Measurements from ENCODE around the gene TUBD1.
A peak's percentile ranks its signal among the peaks of the same experiment; 100 is the strongest.

Gene TUBD1

GRCh38 chr17:59914274-59914854, 21.6 kb upstream of the TUBD1 start:
- Histone ChIP-seq H3K9me3 (ENCODE audit: insufficient read depth, low read length) (no peaks in the 10 kb centered on the region), H3K4me1 (ENCODE audit: insufficient read depth, insufficient read length) (no peaks in the 10 kb centered on the region), H3K4me3 (ENCODE audit: insufficient read length, low read depth) (no peak overlapping the region), H3K27me3 (ENCODE audit: insufficient read depth, insufficient read length) (no peaks in the 10 kb centered on the region), H3K36me3 (ENCODE audit: insufficient read depth, insufficient read length, low read length) (peaks cover 59% of the 10 kb centered on the region), H3K9ac (ENCODE audit: insufficient read length, low read depth) (no peak overlapping the region)
- TF ChIP-seq SUZ12 (IDR thresholded peaks at IDR 0.05; ENCODE audit: extremely low read depth, insufficient read depth, insufficient read length) (no peak), ZNF274 (IDR thresholded peaks at IDR 0.05; ENCODE audit: low read depth, low read length) (no peak), YY1 (IDR thresholded peaks at IDR 0.05; ENCODE audit: insufficient read depth, insufficient read length) (no peak)
- DNase-seq (ENCODE audit: low read depth, low spot score), result peak; percentile 6

GRCh38 chr17:59907467-59907866, 14.7 kb upstream of the TUBD1 start:
- Histone ChIP-seq H3K27me3 (ENCODE audit: insufficient read depth, insufficient read length) (no peaks in the 10 kb centered on the region), H3K9ac (ENCODE audit: insufficient read length, low read depth) (no peak overlapping the region), H3K36me3 (ENCODE audit: insufficient read depth, insufficient read length, low read length) (peaks cover 10% of the 10 kb centered on the region), H3K9me3 (ENCODE audit: insufficient read depth, low read length) (no peaks in the 10 kb centered on the region), H3K4me1 (ENCODE audit: insufficient read depth, insufficient read length) (no peaks in the 10 kb centered on the region), H3K4me3 (ENCODE audit: insufficient read length, low read depth) (no peak overlapping the region)
- TF ChIP-seq YY1 (IDR thresholded peaks at IDR 0.05; ENCODE audit: insufficient read depth, insufficient read length) (no peak), SUZ12 (IDR thresholded peaks at IDR 0.05; ENCODE audit: extremely low read depth, insufficient read depth, insufficient read length) (no peak), ZNF274 (IDR thresholded peaks at IDR 0.05; ENCODE audit: low read depth, low read length) (no peak)
- no peak for DNase-seq (ENCODE audit: low read depth, low spot score)

- TF ChIP-seq ZNF274 (IDR thresholded peaks at IDR 0.05; ENCODE audit: low read depth, low read length) (no peak), YY1 (IDR thresholded peaks at IDR 0.05; ENCODE audit: insufficient read depth, insufficient read length) (no peak), SUZ12 (IDR thresholded peaks at IDR 0.05; ENCODE audit: extremely low read depth, insufficient read depth, insufficient read length) (no peak)
- H3K36me3 ChIP-seq (ENCODE audit: insufficient read depth, insufficient read length, low read length), result peaks cover 2% of the 10 kb centered on the region
Observed at GRCh38 chr17:59903455-59903854, 10.7 kb upstream of the TUBD1 start.

GRCh38 chr17:59901604-59902003, 8.9 kb upstream of the TUBD1 start:
- H3K4me1 ChIP-seq (ENCODE audit: insufficient read depth, insufficient read length), result no peaks in the 10 kb centered on the region
- no peak for DNase-seq (ENCODE audit: low read depth, low spot score)
- H3K9me3 ChIP-seq (ENCODE audit: insufficient read depth, low read length), result no peaks in the 10 kb centered on the region
- no peak overlapping the region for H3K9ac ChIP-seq (ENCODE audit: insufficient read length, low read depth)
- peaks cover 2% of the 10 kb centered on the region for H3K36me3 ChIP-seq (ENCODE audit: insufficient read depth, insufficient read length, low read length)
- H3K27me3 ChIP-seq (ENCODE audit: insufficient read depth, insufficient read length), result no peaks in the 10 kb centered on the region
- no peak for TF ChIP-seq YY1 (IDR thresholded peaks at IDR 0.05; ENCODE audit: insufficient read depth, insufficient read length)
- TF ChIP-seq ZNF274 (IDR thresholded peaks at IDR 0.05; ENCODE audit: low read depth, low read length), result no peak
- no peak for TF ChIP-seq SUZ12 (IDR thresholded peaks at IDR 0.05; ENCODE audit: extremely low read depth, insufficient read depth, insufficient read length)
- H3K4me3 ChIP-seq (ENCODE audit: insufficient read length, low read depth), result no peak overlapping the region

More at GRCh38 chr17:59903455-59903854, 10.7 kb upstream of the TUBD1 start:
- no peak for DNase-seq (ENCODE audit: low read depth, low spot score)
- no peak overlapping the region for H3K9ac ChIP-seq (ENCODE audit: insufficient read length, low read depth)
- H3K4me3 ChIP-seq (ENCODE audit: insufficient read length, low read depth), result no peak overlapping the region
- H3K27me3 ChIP-seq (ENCODE audit: insufficient read depth, insufficient read length), result no peaks in the 10 kb centered on the region
- no peaks in the 10 kb centered on the region for H3K9me3 ChIP-seq (ENCODE audit: insufficient read depth, low read length)
- no peaks in the 10 kb centered on the region for H3K4me1 ChIP-seq (ENCODE audit: insufficient read depth, insufficient read length)

- no peak for TF ChIP-seq YY1 (IDR thresholded peaks at IDR 0.05; ENCODE audit: insufficient read depth, insufficient read length)
- TF ChIP-seq SUZ12 (IDR thresholded peaks at IDR 0.05; ENCODE audit: extremely low read depth, insufficient read depth, insufficient read length), result no peak
- TF ChIP-seq ZNF274 (IDR thresholded peaks at IDR 0.05; ENCODE audit: low read depth, low read length), result no peak
- H3K4me1 ChIP-seq (ENCODE audit: insufficient read depth, insufficient read length), result no peaks in the 10 kb centered on the region
- H3K9me3 ChIP-seq (ENCODE audit: insufficient read depth, low read length), result no peaks in the 10 kb centered on the region
- no peaks in the 10 kb centered on the region for H3K27me3 ChIP-seq (ENCODE audit: insufficient read depth, insufficient read length)
- no peak overlapping the region for H3K9ac ChIP-seq (ENCODE audit: insufficient read length, low read depth)
- peaks cover 4% of the 10 kb centered on the region for H3K36me3 ChIP-seq (ENCODE audit: insufficient read depth, insufficient read length, low read length)
- H3K4me3 ChIP-seq (ENCODE audit: insufficient read length, low read depth), result no peak overlapping the region
- DNase-seq (ENCODE audit: low read depth, low spot score), result no peak
Observed at GRCh38 chr17:59899099-59899498, 6.4 kb upstream of the TUBD1 start.

GRCh38 chr17:59897090-59897489, 4.3 kb upstream of the TUBD1 start:
- peaks cover 4% of the 10 kb centered on the region for H3K36me3 ChIP-seq (ENCODE audit: insufficient read depth, insufficient read length, low read length)
- no peaks in the 10 kb centered on the region for H3K4me1 ChIP-seq (ENCODE audit: insufficient read depth, insufficient read length)
- no peaks in the 10 kb centered on the region for H3K9me3 ChIP-seq (ENCODE audit: insufficient read depth, low read length)
- H3K9ac ChIP-seq (ENCODE audit: insufficient read length, low read depth), result no peak overlapping the region
- no peak for TF ChIP-seq ZNF274 (IDR thresholded peaks at IDR 0.05; ENCODE audit: low read depth, low read length)
- no peak for TF ChIP-seq YY1 (IDR thresholded peaks at IDR 0.05; ENCODE audit: insufficient read depth, insufficient read length)
- TF ChIP-seq SUZ12 (IDR thresholded peaks at IDR 0.05; ENCODE audit: extremely low read depth, insufficient read depth, insufficient read length), result no peak
- no peak for DNase-seq (ENCODE audit: low read depth, low spot score)
- H3K27me3 ChIP-seq (ENCODE audit: insufficient read depth, insufficient read length), result no peaks in the 10 kb centered on the region
- no peak overlapping the region for H3K4me3 ChIP-seq (ENCODE audit: insufficient read length, low read depth)

GRCh38 chr17:59893676-59894100, 945 bp upstream of the TUBD1 start:
- peak; percentile 13 for DNase-seq (ENCODE audit: low read depth, low spot score)
- no peaks in the 10 kb centered on the region for H3K27me3 ChIP-seq (ENCODE audit: insufficient read depth, insufficient read length)
- H3K9ac ChIP-seq (ENCODE audit: insufficient read length, low read depth), result peak overlapping the region; percentile 93
- H3K4me1 ChIP-seq (ENCODE audit: insufficient read depth, insufficient read length), result no peaks in the 10 kb centered on the region
- H3K36me3 ChIP-seq (ENCODE audit: insufficient read depth, insufficient read length, low read length), result peaks cover 18% of the 10 kb centered on the region
- peak overlapping the region; percentile 78 for H3K4me3 ChIP-seq (ENCODE audit: insufficient read length, low read depth)
- TF ChIP-seq ZNF274 (IDR thresholded peaks at IDR 0.05; ENCODE audit: low read depth, low read length), result no peak
- no peak for TF ChIP-seq YY1 (IDR thresholded peaks at IDR 0.05; ENCODE audit: insufficient read depth, insufficient read length)
- no peak for TF ChIP-seq SUZ12 (IDR thresholded peaks at IDR 0.05; ENCODE audit: extremely low read depth, insufficient read depth, insufficient read length)
- H3K9me3 ChIP-seq (ENCODE audit: insufficient read depth, low read length), result no peaks in the 10 kb centered on the region

Measured in NT2/D1 (cell line).